Stimulated activated CD4-positive, alpha-beta T cell treated with anti-CD3 and anti-CD28 coated beads, Interleukin-4, amount 100 ng/mL, for 1 hour (primary cell): ENCODE data around the gene TJP2.

ENCODE experiments used
- DNase-seq: peaks from one replicate; pipeline ENCODE4 v3.0.0-alpha.2; 2020

Gene TJP2

DNA sequence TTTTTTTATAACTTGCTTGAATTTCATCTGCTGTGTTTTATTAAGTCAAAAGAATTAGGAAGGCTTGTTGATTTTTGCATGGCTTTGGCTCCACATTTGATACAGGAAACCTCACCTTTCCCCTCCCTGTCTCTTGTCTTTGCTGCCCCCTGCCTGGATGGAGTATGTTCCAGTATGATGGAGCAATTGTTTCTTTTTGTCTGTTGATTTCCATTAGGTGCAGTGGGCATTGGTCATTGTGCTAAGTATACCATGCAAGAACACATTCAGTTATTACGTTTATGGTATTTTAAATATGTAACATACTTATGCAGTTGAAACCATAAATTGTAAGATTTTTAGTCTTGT, 19.6 kb downstream of the TJP2 start:
- no peak for DNase-seq

DNA sequence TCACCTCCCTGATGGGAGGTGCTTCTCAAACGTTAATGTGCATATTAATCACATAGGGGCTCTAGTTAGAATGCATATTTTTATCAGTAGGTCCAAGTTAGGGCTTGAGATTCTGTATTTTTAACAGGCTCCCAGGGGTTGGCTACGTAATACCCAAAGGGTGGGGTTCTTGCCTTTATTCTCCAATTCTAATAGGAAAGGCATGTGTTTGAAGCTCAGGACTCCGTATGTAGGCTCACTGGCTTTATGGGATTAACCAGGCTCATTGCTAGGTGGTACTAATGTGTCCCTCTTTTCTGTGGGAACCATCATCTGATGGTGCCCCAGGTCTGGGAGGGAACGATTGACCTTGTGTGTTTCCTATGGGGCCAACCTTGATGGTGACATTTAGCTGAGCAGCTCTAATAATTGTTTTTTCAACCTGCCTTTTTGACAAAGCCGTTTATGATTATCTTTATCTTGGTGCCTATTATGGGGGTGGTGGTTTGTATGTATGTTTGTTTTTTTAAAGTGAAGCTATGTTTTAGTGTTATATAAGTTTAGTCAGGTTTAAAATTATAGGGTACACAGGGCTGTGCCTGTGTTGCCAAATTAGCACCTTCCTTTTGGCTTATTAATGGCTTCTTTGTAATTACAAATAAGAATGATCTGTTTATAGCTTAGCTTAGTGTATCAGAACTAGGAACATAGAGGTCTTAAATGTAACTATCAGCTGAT, 20.8 kb downstream of the TJP2 start:
- no peak for DNase-seq

DNA sequence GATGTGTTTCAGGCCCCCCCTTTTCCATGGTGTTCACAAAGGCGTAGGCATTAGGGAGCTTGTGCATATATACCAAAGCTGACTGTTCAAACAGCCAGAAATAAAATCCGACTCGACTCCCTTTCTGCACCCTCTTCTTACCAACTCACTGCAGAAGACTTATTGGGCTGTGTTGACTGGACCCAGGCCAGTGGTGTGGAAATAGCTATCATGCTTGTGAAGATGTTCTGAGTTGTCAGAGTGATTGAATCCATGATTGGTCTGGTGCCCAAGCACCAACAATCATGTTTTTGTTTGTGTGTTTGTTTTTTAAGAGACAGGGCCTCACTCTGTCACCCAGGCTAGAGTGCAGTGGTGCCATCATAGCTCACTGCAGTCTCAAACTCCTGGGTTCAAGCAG, 21.6 kb downstream of the TJP2 start:
- DNase-seq: no peak

DNA sequence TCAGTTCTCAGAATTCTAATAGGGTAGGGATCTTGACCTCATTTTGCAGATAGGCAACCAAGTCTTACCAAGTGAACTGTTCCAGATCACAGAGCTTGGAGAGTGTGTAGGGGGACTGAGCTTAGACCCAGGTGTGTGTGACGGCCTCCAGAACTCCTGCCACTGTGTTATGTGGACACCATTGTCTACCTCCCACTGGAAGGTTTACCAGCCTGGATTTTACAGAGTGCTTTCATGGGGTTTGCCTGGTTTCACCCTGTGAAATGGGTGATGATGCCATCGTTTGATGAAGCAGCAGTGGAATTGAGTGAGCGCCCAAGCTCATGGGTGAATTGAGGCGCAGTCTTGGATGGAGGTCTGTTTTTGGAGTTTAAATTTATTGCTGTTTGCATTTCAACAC, 23.6 kb downstream of the TJP2 start:
- no peak for DNase-seq

DNA sequence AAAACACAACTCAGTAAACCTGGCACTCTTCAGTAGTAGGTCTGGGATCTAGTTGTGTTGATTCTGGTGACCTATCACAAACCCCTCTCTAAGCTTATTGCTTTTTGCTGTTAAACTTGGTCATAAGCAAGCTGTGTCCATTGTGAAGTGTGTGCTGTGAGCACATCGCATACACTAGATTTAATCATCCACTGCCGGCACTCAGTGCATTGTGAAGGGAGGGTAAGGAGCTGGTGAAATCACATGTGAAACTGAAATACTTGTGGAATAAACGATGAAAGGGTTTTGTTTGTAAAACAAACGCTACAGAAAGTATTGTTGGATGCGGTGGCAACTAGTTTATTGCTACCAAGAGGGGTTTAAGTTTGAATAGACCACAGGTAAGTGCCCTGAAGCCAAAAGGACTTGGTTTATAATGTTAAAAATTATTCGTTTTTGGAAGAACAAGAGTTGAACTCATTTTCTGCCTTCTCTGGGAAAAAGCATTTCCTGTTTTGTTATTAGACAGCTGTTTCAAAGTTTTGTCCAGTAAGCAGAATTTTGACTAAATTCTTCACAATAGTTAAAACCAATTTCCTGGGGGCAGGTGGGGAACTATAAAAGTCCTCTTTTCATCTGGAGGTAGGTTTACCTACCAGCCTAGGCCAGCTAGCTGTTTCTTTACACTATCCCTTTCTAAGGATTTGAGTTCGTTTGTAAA, 24.6 kb downstream of the TJP2 start:
- no peak for DNase-seq

DNA sequence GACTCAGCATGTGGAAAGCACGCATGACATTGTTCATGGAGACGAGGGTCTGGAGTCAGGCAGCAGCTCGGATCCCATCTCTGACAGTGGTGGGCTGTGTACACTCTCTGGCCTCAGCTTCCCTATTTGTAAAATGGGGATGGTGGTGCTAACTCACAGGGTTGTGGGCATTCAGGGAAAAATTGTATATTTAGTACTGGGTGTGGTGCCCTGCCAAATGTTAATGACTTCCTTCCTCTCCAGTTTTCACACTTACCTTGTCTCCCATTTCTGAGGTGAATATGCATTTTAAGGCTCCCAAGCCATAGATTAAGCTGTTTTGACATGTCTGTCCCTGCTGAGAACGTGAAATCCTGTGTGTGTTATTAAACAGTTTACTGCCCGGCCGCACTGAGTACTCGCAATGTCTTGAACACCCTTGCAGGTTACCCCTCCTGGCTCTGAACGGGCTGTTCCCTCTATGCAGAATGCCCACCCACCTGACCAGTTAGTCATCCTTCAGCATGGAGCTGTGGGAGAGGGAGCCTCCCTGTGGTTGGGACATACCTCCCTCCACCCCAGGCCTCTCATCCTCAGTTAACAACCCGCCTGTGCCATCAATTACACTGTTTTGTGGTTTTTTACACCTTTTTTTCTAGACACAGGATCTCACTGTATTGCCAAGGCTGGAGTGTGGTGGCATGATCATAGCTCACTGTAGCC, 25.8 kb downstream of the TJP2 start:
- DNase-seq: no peak

DNA sequence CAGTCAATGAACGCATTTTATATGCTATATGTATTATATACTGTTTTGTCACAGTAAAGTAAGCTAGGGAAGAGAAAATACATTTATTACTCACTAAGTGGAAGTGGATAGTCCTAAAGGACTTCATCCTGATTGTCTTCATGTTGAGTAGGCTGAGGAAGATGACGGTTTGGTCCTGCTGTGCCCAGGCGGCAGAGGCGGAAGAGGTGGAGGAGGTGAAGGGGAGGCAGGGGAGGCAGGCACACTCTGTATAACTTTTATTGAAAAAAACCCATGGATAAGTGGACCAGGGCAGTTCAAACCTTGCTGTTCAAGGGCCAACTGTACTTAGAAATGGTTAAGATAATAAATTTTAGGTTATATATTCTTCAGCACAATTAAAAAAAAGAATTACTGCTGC, 28.5 kb downstream of the TJP2 start:
- no peak for DNase-seq

DNA sequence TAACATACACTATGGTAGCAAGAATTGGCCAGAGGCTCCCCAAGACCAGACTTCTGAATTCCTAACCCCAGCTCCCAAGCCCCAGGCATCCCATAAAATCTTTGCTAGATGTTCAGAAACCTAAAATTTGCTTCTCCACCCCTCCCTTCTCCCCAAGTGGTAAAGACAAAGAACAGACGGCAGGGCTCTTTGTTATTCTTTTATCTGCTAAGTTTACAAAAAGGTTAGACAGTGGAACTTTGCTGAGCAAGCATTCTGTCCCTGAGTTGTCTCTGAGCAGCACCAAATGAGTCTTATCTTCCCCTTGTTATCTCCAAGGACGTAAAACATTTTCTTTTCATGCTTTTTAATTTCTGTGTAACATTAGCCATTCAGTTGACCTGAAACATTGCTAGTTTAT, 30.2 kb downstream of the TJP2 start:
- DNase-seq: no peak

DNA sequence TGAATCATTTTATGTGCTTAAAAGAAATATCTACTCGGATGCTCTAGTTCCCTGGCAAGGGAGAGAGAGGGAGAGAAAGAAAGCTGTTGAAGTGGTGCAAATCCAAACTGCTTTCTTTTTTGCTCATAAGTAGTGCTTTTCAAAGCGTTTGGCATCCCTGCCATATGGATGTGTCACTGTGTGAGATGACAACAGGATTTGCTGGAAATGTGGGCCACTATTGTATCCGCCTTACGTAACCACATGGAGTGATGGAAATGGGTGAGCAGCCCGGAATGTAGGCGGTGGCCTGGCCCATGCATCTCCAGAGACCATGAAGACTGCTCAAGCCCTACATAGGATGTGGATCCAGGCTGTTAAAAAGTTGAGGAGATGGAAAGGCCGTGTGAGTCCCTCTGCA, 30.8 kb downstream of the TJP2 start:
- no peak for DNase-seq

DNA sequence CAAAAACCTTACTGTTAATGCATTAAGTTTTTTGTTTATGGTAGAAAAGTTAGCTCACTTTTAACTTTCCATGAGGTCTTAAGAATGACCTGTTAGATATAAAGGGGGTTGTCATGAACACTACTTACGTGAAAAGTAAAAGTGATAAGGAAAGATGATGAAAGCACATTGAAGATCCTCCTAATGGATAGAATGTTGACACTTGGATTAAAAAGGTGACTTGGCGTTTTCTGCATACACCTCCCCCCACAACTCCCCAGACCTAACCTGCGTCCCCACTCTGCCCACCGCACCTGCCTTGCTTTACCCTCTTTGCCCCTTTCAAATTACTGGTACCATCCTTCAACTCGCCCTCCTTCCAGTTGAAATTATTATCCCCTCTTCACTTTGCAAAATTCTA, 32.0 kb downstream of the TJP2 start:
- no peak for DNase-seq

DNA sequence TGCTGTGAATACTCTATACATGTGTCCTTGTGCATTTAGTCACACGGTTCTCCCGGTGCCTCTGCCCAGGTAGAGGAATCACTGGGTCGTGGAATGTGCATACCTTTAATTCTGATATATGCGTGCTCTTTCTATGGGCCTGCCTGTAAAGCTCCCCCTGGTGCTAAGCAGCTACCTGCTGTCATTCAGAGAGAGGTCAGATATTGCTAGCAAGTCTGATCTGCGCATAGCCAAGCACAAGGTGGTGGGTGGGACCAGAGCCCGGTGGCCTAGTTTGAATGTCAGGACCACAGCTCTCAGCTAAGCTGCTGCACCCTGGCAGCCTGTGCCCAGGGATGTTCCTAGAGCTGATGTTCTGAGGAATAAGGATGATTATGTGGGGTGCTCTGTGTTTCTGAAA, 33.4 kb downstream of the TJP2 start:
- DNase-seq: no peak

DNA sequence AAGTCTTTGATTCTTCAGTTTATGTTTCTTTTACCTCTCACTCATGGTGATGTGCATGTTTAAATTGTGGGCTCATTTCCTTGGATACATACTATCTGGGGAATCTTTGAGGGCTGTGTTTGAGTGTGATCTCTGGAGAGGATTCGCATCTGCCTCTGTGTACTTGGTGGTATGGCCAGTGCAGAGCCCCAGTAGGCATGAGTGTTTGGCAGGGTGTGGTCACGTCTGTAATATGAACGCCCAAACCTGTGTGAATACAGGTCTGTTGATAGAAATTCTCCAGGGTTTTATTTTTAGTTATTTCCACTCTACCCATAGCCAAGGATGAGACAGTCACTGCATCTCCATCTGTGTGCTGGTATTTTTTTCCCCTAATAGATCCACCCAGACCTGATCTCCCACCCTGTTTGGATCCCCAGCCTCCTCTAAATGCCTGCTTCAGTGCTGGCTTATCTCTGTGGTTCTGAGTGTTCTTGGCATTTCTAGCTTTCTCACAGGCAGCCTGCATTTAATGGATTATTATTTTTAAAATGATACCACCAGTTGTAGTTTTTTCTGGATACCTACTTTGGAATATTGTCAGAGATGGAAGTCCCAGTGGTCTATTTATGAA, 37.5 kb downstream of the TJP2 start:
- DNase-seq: no peak

DNA sequence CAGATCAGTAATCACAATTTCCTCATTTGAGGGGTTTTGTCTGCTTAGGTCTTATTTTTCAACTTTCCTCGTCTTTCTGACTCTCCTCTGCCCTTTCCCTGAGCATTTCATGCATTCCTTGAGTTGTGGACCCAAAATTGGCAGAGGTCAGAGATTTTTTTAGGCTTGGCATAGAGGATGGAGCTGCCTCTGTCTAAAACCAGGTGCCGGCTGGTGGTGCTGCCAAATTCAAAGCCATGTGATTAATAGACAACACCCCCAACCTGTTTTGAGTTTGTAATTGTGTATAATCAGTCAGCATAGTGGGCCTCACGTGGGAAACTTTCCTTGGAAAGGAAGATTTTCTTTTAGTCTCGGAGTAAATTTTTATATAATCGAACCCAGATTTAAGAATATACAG, 39.6 kb downstream of the TJP2 start:
- DNase-seq: no peak

DNA sequence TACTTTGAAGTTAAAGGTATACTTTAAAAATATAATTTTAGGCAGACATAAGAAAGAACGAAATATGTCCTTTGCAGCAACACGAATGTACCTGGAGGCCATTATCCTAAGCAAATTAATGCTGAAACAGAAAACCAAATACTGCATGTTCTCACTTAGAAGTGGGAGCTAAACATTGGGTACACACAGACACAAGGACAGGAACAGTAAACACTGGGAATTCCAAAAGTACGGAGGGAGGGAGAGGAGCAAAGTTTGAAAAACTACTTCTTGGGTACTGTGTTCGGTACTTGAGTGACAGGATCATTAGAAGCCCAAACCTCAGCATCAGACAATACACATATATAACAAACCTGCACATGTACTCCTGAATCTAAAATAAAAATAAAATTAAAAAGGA, 40.9 kb downstream of the TJP2 start:
- DNase-seq: no peak

DNA sequence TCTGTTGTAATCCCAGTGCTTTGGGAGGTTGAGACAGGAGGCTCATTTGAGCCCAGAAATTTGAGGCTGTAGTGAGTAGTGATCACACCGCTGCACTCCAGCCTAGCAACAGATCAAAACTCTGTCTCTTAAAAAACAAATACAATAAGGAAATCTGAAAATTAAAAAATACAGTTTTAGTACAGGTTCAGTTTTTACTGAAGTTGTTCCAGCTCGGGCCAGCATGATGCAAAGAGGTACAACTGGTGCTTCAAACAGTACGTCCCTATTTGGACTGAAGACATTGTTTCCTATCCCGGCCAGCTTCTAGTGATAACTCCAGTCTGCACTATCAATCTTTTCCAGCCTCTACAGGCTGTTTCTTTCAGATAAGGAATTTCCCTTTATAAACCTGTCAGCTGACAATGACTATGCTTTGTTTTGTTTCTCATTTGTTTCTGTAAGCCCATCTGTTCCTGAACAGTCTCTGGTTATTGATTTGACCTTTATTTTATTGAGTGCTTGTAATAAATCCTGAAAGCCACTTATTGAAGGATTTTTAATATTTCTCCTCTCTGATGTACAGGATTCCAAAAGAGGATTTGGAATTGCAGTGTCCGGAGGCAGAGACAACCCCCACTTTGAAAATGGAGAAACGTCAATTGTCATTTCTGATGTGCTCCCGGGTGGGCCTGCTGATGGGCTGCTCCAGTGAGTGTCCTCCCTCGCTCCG, 41.9 kb downstream of the TJP2 start:
- DNase-seq: no peak

DNA sequence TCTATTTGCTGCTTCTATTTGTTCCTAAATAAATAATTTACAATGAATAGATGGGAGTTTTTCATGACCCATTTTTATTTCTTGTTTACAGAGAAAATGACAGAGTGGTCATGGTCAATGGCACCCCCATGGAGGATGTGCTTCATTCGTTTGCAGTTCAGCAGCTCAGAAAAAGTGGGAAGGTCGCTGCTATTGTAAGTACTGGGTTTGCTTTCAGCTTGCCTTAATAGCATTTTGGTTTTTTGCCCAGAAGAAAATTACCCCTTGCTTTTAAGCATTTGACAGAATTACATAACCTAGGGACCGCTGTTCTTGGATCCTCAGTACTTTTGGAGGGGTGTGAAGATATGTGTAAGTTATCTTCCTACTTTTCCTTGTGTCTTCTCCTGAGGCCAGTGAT, 44.1 kb downstream of the TJP2 start:
- DNase-seq: no peak

DNA sequence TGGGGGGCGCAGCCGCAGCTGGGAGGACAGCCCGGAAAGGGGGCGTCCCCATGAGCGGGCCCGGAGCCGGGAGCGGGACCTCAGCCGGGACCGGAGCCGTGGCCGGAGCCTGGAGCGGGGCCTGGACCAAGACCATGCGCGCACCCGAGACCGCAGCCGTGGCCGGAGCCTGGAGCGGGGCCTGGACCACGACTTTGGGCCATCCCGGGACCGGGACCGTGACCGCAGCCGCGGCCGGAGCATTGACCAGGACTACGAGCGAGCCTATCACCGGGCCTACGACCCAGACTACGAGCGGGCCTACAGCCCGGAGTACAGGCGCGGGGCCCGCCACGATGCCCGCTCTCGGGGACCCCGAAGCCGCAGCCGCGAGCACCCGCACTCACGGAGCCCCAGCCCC, 47.0 kb downstream of the TJP2 start:
- no peak for DNase-seq

DNA sequence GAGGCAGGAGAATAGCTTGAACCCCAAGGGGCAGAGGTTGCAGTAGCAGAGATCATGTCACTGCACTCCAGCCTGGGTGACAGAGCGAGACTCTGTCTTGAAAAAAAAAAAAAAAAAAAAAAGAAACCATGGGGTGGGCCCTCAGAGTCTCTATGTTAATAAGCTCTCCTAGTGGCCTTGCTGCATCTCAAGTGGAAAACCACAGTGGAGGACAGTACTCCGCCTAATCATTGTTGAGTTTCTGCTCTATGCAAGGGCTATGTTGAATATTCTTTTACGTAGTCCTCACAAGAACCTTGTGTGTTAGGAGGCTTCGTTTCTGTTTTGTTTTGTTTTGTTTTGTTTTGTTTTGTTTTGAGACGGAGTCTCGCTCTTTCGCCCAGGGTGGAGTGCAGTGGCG, 48.9 kb downstream of the TJP2 start:
- DNase-seq: no peak

DNA sequence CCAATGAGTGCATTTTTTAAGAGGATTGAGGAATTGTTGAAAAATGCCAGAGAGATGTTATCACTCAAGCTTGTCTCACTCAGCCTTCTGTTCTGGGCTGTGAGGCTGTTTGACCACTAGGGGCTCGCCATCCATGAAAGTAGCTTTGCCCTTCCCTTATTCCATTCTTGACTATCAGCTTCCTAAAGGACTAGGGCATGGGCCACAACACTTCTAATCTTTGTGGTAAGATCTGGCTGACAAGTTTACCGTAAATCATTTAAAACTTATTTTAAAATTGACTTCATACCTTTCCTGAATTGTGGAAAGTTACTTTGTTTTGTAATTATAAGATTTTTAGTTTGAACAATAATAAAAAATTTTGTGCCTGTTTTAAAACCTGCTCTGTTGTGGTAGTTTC, 49.5 kb downstream of the TJP2 start:
- DNase-seq: no peak

DNA sequence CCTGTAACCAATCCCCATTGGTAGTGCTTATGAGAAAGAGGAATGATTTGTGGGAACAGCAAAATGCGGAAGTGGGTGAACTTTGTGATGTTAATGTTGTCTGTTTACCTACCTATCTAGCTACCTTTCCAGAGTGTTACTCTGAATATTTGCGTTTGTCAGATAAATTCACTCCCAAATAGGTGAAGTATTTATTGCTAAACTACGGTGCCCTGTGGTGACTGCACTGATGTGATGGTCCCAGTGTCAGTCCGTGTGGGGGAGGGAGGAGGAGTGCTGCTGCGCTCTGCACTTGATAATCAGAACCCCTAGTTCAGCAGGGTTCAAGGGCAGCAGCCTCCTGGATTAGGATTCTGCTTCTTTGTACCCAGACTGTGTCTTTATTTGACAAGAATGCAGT, 55.3 kb downstream of the TJP2 start:
- DNase-seq: no peak

DNA sequence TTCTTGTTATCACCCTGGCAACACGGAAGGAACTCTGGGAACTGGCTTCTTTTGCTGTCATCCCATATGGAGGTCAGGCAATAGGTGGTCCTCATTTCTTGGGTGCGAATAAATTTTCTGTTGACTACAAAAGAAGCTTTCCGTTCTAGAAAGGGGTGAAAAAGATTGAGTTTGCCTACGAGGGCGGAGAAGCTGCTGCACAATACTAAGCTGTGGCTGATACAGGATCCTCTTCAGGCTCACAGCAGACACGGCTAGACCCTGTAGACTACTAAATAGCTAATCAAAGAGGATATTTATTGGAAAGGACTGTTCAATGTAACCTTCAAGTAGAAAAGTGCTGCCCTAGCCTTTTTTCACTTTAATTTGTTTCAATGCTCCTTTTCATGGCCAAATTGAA, 58.1 kb downstream of the TJP2 start:
- DNase-seq: no peak

DNA sequence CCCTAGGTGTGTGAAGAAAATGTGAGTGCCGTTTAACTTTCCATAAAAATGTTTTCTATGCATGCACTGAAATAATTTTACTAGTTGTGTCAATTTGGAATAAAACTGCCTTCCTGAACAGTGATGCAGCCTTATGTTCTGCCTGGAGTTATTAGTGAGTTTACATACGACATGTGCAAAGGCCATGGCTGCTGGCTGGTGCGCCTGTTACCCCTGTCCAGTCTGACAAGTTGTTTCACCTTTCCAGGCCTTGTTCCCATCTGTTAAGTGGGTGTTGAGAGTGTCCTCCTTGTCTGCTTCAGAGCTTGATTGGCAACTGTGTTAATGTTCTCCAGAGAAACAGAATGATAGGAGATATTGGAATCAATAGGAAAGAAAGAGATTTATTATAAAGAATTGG, 60.6 kb downstream of the TJP2 start:
- DNase-seq: no peak

DNA sequence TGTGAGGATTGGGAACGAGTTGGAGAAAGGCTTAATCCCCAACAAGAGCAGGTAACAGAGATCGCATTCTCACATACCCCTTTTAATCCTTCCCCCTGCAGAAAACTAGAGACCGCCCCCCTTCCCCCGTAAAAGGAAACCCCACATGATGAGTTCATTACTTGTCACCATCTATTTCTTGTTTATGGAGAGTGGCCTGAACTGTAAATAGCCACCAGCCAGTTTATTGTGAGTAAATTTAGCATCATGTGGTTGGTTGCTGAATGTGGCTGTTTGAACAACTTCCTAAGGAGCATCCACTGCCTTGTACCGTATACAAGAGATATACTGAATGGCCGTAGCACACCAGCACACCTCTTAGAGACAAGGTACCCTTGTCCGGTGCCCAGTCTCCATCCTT, 62.1 kb downstream of the TJP2 start:
- no peak for DNase-seq
